ENCODE data around the gene GIT1. TPM values are rescaled to one million over a fixed set of nuclear protein-coding genes. Genes with fewer than 3 reads are reported as not detected.

The GIT1 gene
- total and polyA plus RNA-seq, 2 of the 13 experiments (the other 11 are each of a cell fraction or from before 2014, with no cell fraction given) = 14.2 to 30.8 TPM

- TF ChIP-seq FOXP4 (CRISPR knock-in tag; IDR thresholded peaks at IDR 0.05) (no peak), FOXK2 (IDR thresholded peaks at IDR 0.05) (no peak), ZNF580 (CRISPR knock-in tag; IDR thresholded peaks at IDR 0.05; ENCODE audit: borderline replicate concordance, low read depth) (no peak)
These were observed 6.7 kb downstream of the GIT1 start (continued) for GRCh38 chr17:29582772-29583171.

GRCh38 chr17:29582254-29582765 lies 7.1 kb downstream of the GIT1 start:
- no TSS peak for BruUV-seq (replicated peaks)
- in situ Hi-C loops (cut with HindIII; ENCODE audit: extremely low pct_ligation_motif_present, low pct_unique_long_range_greater_than_20kb) (loop anchor here (5.0 kb wide), 1 partner anchor 35 kb away; no protein-coding TSS in a partner anchor), intact Hi-C loops (cut with micrococcal nuclease; ENCODE audit: unreplicated experiment) (no loop called here)
- no peak overlapping the region for H3K27ac ChIP-seq (ENCODE audit: extremely low read length, insufficient read depth, low read length)
- TF ChIP-seq ZNF629 (CRISPR knock-in tag; conservative IDR thresholded peaks at IDR 0.05) = peak; percentile 86
- TF ChIP-seq ZNF616 (CRISPR knock-in tag; IDR thresholded peaks at IDR 0.05; ENCODE audit: low read depth) = no peak
- TF ChIP-seq CEBPB (IDR thresholded peaks at IDR 0.05; ENCODE audit: borderline replicate concordance, low read depth, low read length) = no peak
- no peak for DNase-seq (ENCODE audit: low spot score)
- 97% methylated on average over 10 of the region's 10 CpGs for WGBS (ENCODE audit: low lambda C conversion rate)
- no peak overlapping the region for H2AFZ ChIP-seq (ENCODE audit: low read length)
- no peak for FAIRE-seq
- peaks cover 7% of the 10 kb centered on the region for H3K79me2 ChIP-seq (ENCODE audit: insufficient read depth, low read length)
- CTCF ChIA-PET (ENCODE audit: low intra/inter-chr PET ratio, low total read pairs) = interaction anchor here (0.6 to 3.1 kb wide), 2 partner anchors 10 kb away, joined by 3 to 39 read pairs; partner anchors contain the start of gene ANKRD13B
- no peaks in the 10 kb centered on the region for H3K9me3 ChIP-seq (ENCODE audit: low read length)
- peaks cover 20% of the 10 kb centered on the region for H3K4me1 ChIP-seq (ENCODE audit: insufficient read depth, low read length)
- no peaks in the 10 kb centered on the region for H3K27me3 ChIP-seq (ENCODE audit: control insufficient read depth in 1 of 2, insufficient read depth in 2 of 2, low read length in 2 of 2)
- no peak overlapping the region for H3K9ac ChIP-seq (ENCODE audit: insufficient read depth, low read depth, low read length)
- ATAC-seq = no peak
- peaks cover 6 to 9% of the 10 kb centered on the region in 2 experiments; a peak in 4 of 5 replicates for H3K36me3 ChIP-seq (replicated peaks in 1 of 2; ENCODE audit: control insufficient read depth in 1 of 2, insufficient read depth in 2 of 2, low read length in 2 of 2)
- no peak overlapping the region for H3K4me2 ChIP-seq (ENCODE audit: low read depth, low read length)
- peaks cover 1% of the 10 kb centered on the region; the same call in 1 of the 2 replicates for H4K20me1 ChIP-seq (ENCODE audit: insufficient read depth, low read length)
- POLR2A ChIA-PET = no interaction called here
- H3K4me3 ChIP-seq (replicated peaks in 1 of 3; ENCODE audit: insufficient read depth in 1 of 3, low read depth in 2 of 3, low read length in 3 of 3) = no peak overlapping the region
